H9 (cell line): ENCODE data around the gene ADAMTS17. TPM values are rescaled to one million over a fixed set of nuclear protein-coding genes. Genes with fewer than 3 reads are reported as not detected.

Experiments used
- DNase-seq: peaks from one replicate; pipeline ENCODE4 v3.0.0-alpha.2; 2017
- H2AFZ ChIP-seq: one replicate; pipeline ENCODE4 v1.6.1; 2013; ENCODE audit warnings: mild to moderate bottlenecking, low read length, control low read depth, moderate library complexity
- H2AK5ac ChIP-seq: 2 replicates; pipeline ENCODE4 v1.6.1; 2013; ENCODE audit warnings: low read length, control low read depth, mixed read lengths; ENCODE audit not compliant: insufficient read length
- H2BK120ac ChIP-seq: one replicate; pipeline ENCODE4 v1.6.1; 2013; ENCODE audit warnings: low read depth, mild to moderate bottlenecking, low read length, control low read depth, inconsistent platforms; ENCODE audit not compliant: poor library complexity, severe bottlenecking
- H2BK12ac ChIP-seq: 2 replicates; pipeline ENCODE4 v1.6.1; 2013; ENCODE audit warnings: low read length, control low read depth, mixed read lengths, low read depth; ENCODE audit not compliant: insufficient read length
- H2BK15ac ChIP-seq: 2 replicates; pipeline ENCODE4 v1.6.1; 2013; ENCODE audit warnings: low read depth, low read length, control low read depth
- H2BK20ac ChIP-seq: one replicate; pipeline ENCODE4 v1.6.1; 2013; ENCODE audit warnings: low read depth, mild to moderate bottlenecking, low read length, control low read depth, inconsistent platforms; ENCODE audit not compliant: poor library complexity, severe bottlenecking
- H2BK5ac ChIP-seq: 2 replicates; pipeline ENCODE4 v1.6.1; 2013; ENCODE audit warnings: low read length, control low read depth, mixed read lengths; ENCODE audit not compliant: insufficient read length
- H3K14ac ChIP-seq: 2 replicates; pipeline ENCODE4 v1.6.1; 2013; ENCODE audit warnings: low read length, control low read depth; ENCODE audit not compliant: insufficient read depth
- H3K18ac ChIP-seq: 2 replicates; pipeline ENCODE4 v1.6.1; 2013; ENCODE audit warnings: low read depth, mild to moderate bottlenecking, mixed read lengths, low read length, control low read depth; ENCODE audit not compliant: insufficient read length
- H3K23ac ChIP-seq: 2 replicates; pipeline ENCODE4 v1.6.1; 2013; ENCODE audit warnings: low read length, control low read depth, mixed read lengths, low read depth; ENCODE audit not compliant: insufficient read length
- H3K23me2 ChIP-seq: 2 replicates; pipeline ENCODE4 v1.6.1; 2013; ENCODE audit warnings: low read depth, mild to moderate bottlenecking, mixed read lengths, low read length, control low read depth; ENCODE audit not compliant: insufficient read length, poor library complexity, severe bottlenecking
- H3K27ac ChIP-seq: 2 replicates; pipeline ENCODE4 v1.5.1; 2013; ENCODE audit warnings: low read length, control low read depth, mixed read lengths, low read depth; ENCODE audit not compliant: insufficient read length
- H3K27me3 ChIP-seq: 2 replicates; pipeline ENCODE4 v1.6.1; 2013; ENCODE audit warnings: low read length, control low read depth, inconsistent platforms; ENCODE audit not compliant: insufficient read depth
- H3K4ac ChIP-seq: 2 replicates; pipeline ENCODE4 v1.6.1; 2013; ENCODE audit warnings: low read depth, mild to moderate bottlenecking, control low read depth, inconsistent platforms, low read length, moderate library complexity
- H3K4me1 ChIP-seq: 2 replicates; pipeline ENCODE4 v1.6.1; 2013; ENCODE audit warnings: low read length, control low read depth, inconsistent platforms; ENCODE audit not compliant: insufficient read depth
- H3K4me2 ChIP-seq: 2 replicates; pipeline ENCODE4 v1.6.1; 2013; ENCODE audit warnings: low read length, control low read depth, mixed read lengths; ENCODE audit not compliant: insufficient read length, insufficient read depth
- H3K56ac ChIP-seq: 2 replicates; pipeline ENCODE4 v1.6.1; 2013; ENCODE audit warnings: low read depth, mild to moderate bottlenecking, mixed read lengths, low read length, control low read depth; ENCODE audit not compliant: insufficient read length
- H3K79me1 ChIP-seq: 2 replicates; pipeline ENCODE4 v1.6.1; 2013; ENCODE audit warnings: low read depth, mild to moderate bottlenecking, moderate library complexity, low read length, control low read depth, inconsistent platforms; ENCODE audit not compliant: insufficient read depth, poor library complexity, severe bottlenecking
- H3K79me2 ChIP-seq: 2 replicates; pipeline ENCODE4 v1.6.1; 2013; ENCODE audit warnings: low read length, control low read depth, inconsistent platforms; ENCODE audit not compliant: insufficient read depth
- H3K9ac ChIP-seq: 2 replicates; pipeline ENCODE4 v1.6.1; 2013; ENCODE audit warnings: low read length, control low read depth, mixed read lengths; ENCODE audit not compliant: insufficient read length; ENCODE audit errors: extremely low read depth
- H3K9me3 ChIP-seq: one replicate; pipeline ENCODE4 v1.6.1; 2013; ENCODE audit warnings: low read depth, low read length, inconsistent platforms; ENCODE audit not compliant: control insufficient read depth
- H3T11ph ChIP-seq: one replicate; pipeline ENCODE4 v1.6.1; 2013; ENCODE audit warnings: mild to moderate bottlenecking, low read length, control low read depth, inconsistent platforms
- H4K20me1 ChIP-seq: one replicate; pipeline ENCODE4 v1.6.1; 2013; ENCODE audit not compliant: control insufficient read depth, insufficient read length, insufficient read depth
- H4K5ac ChIP-seq: 2 replicates; pipeline ENCODE4 v1.6.1; 2013; ENCODE audit warnings: low read depth, mild to moderate bottlenecking, mixed read lengths, low read length, control low read depth; ENCODE audit not compliant: insufficient read length
- H4K8ac ChIP-seq: replicated peaks from 2 replicates; pipeline ENCODE4 v1.6.1; 2013; ENCODE audit warnings: low read length, control low read depth, mixed read lengths, low read depth; ENCODE audit not compliant: insufficient read length
- H4K91ac ChIP-seq: 2 replicates; pipeline ENCODE4 v1.6.1; 2013; ENCODE audit warnings: low read depth, mild to moderate bottlenecking, moderate library complexity, mixed read lengths, low read length, control low read depth; ENCODE audit not compliant: insufficient read length
- H3K27ac Mint-ChIP-seq, 3 experiments: 2 replicates in 2 of 3; 3 replicates in 1 of 3; pipeline ENCODE4 v1.8.0; 2020 to 2021; ENCODE audit warnings: mixed read lengths in 3 of 3, mild to moderate bottlenecking in 1 of 3, moderate library complexity in 1 of 3
- H3K27me3 Mint-ChIP-seq: 2 replicates; pipeline ENCODE4 v1.8.0; 2021; ENCODE audit warnings: low read depth, mild to moderate bottlenecking, moderate library complexity, mixed read lengths
- H3K36me3 Mint-ChIP-seq, 3 experiments: 2 replicates in 2 of 3; 3 replicates in 1 of 3; pipeline ENCODE4 v1.8.0; 2020 to 2021; ENCODE audit warnings: low read depth in 3 of 3, mixed read lengths in 3 of 3; ENCODE audit not compliant: insufficient read depth in 1 of 3
- H3K4me1 Mint-ChIP-seq, 2 experiments: 2 replicates each; pipeline ENCODE4 v1.8.0; 2020; ENCODE audit warnings: mixed read lengths in 2 of 2
- H3K4me3 Mint-ChIP-seq, 2 experiments: 2 replicates in 1 of 2; 3 replicates in 1 of 2; pipeline ENCODE4 v1.8.0; 2020 to 2021; ENCODE audit warnings: mild to moderate bottlenecking in 2 of 2, mixed read lengths in 2 of 2, moderate library complexity in 1 of 2
- H3K9me3 Mint-ChIP-seq, 2 experiments: 2 replicates in 1 of 2; 3 replicates in 1 of 2; pipeline ENCODE4 v1.8.0; 2020; ENCODE audit warnings: mild to moderate bottlenecking in 2 of 2, mixed read lengths in 2 of 2, moderate library complexity in 1 of 2
- CTCF ChIP-seq: fragments of 200-600 bp; sonication (generic); conservative IDR thresholded peaks from 3 replicates; pipeline ENCODE4 v1.8.0; 2021; ENCODE audit warnings: antibody characterized with exemption, mild to moderate bottlenecking
- WGBS: extraction: QIAGEN DNeasy Blood & Tissue Kit; methylation state at CpG from one replicate; pipeline ENCODE4 v1.1.7; 2013; ENCODE audit warnings: missing lambda C conversion rate, low lambda C conversion rate, mixed read lengths; ENCODE audit not compliant: insufficient read length; ENCODE audit errors: extremely low coverage; 5-methylcytosine and 5-hydroxymethylcytosine counted together
- total RNA-seq: library from RNA; stranded (reverse); gene quantifications from 2 replicates; pipeline ENCODE4 v1.2.1, GENCODE V29; 2021

ADAMTS17 gene
- total RNA-seq, 1 experiment from 2014 or later: 2.9 TPM

GRCh38 chr15:100131321-100132224 is 210.2 kb downstream of the ADAMTS17 start:
- H3K4me1 Mint-ChIP-seq: 0 out of 4 replicates have a peak, but pooled peaks cover 0 to 2% of the 10 kb centered on the region in 2 experiments
- Histone ChIP-seq H4K5ac (no peak overlapping the region), H4K91ac (no peak overlapping the region), H3K56ac (no peak overlapping the region), H3K9me3 (no peaks in the 10 kb centered on the region), H3K18ac (no peak overlapping the region), H3K79me1 (no peaks in the 10 kb centered on the region), H3K4me1 (no peaks in the 10 kb centered on the region), H3K27ac (no peak overlapping the region), H2BK12ac (no peak overlapping the region), H3K4ac (no peak overlapping the region), H2BK5ac (no peak overlapping the region), H4K20me1 (no peaks in the 10 kb centered on the region), H2AK5ac (no peak overlapping the region), H2BK15ac (no peak overlapping the region), H2AFZ (no peak overlapping the region), H3T11ph (no peak overlapping the region), H3K23ac (no peak overlapping the region), H2BK20ac (no peak overlapping the region), H4K8ac (no peak overlapping the region), H3K14ac (no peak overlapping the region), H3K27me3 (no peaks in the 10 kb centered on the region), H3K23me2 (no peaks in the 10 kb centered on the region), H3K79me2 (no peaks in the 10 kb centered on the region), H3K9ac (no peak overlapping the region), H3K4me2 (no peak overlapping the region), H2BK120ac (no peak overlapping the region)
- H3K4me3 Mint-ChIP-seq: no peak overlapping the region
- H3K9me3 Mint-ChIP-seq: no peaks in the 10 kb centered on the region
- peaks cover 11% of the 10 kb centered on the region for H3K27me3 Mint-ChIP-seq
- TF ChIP-seq CTCF: peak; percentile 45; the same call in 2 of the 3 replicates
- H3K27ac Mint-ChIP-seq: no peak overlapping the region
- peak; percentile 63 for DNase-seq
- no CpG with 5 or more reads among the region's 25 CpGs for whole genome bisulfite sequencing
- 0 out of 7 replicates have a peak, but pooled peaks cover 0 to 3% (median 0%) of the 10 kb centered on the region in 3 experiments for H3K36me3 Mint-ChIP-seq
